ENCODE data around the gene ZBTB7A. TPM values are rescaled to one million over a fixed set of nuclear protein-coding genes. Genes with fewer than 3 reads are reported as not detected.

The ZBTB7A gene
- total RNA-seq, 2 experiments from 2014 or later = 41.9 to 42.4 TPM

GRCh38 chr19:4061683-4062418, 4.8 kb downstream of the ZBTB7A start:
- CTCF ChIA-PET = interaction anchor here (1.2 kb wide), 2 partner anchors 74 to 125 kb away, joined by 3 to 4 read pairs; no protein-coding TSS in a partner anchor
- POLR2A ChIA-PET = interaction anchor here (0.9 kb wide), 1 partner anchor 57 kb away, joined by 3 read pairs; no protein-coding TSS in a partner anchor

GRCh38 chr19:4061178-4061682, 5.5 kb downstream of the ZBTB7A start:
- POLR2A ChIA-PET = no interaction called here
- CTCF ChIA-PET = interaction anchor here (1.2 to 4.2 kb wide), 3 partner anchors 73 to 125 kb away, joined by 3 to 24 read pairs (median 4); no protein-coding TSS in a partner anchor

GRCh38 chr19:4060621-4061177, 6.0 kb downstream of the ZBTB7A start:
- ChIA-PET POLR2A (interaction anchor here (0.6 kb wide), 1 partner anchor 73 kb away, joined by 6 read pairs; no protein-coding TSS in a partner anchor), CTCF (interaction anchor here (1.0 to 4.2 kb wide), 3 partner anchors 73 to 126 kb away, joined by 3 to 24 read pairs (median 3); no protein-coding TSS in a partner anchor)

- CTCF ChIA-PET = interaction anchor here (1.0 to 4.2 kb wide), 4 partner anchors 30 to 144 kb away, joined by 3 to 24 read pairs (median 3); no protein-coding TSS in a partner anchor
- POLR2A ChIA-PET = interaction anchor here (0.6 to 1.0 kb wide), 3 partner anchors 8 to 72 kb away, joined by 3 to 6 read pairs (median 3); no protein-coding TSS in a partner anchor
Observed at GRCh38 chr19:4059891-4060620, 6.6 kb downstream of the ZBTB7A start.

GRCh38 chr19:4059453-4059871, 7.2 kb downstream of the ZBTB7A start:
- ChIA-PET CTCF (interaction anchor here (1.1 to 4.2 kb wide), 3 partner anchors 30 to 145 kb away, joined by 3 to 24 read pairs (median 3); no protein-coding TSS in a partner anchor), POLR2A (interaction anchor here (0.6 to 1.0 kb wide), 2 partner anchors 8 to 24 kb away, joined by 3 read pairs; no protein-coding TSS in a partner anchor)

GRCh38 chr19:4058693-4059452, 7.8 kb downstream of the ZBTB7A start:
- POLR2A ChIA-PET = interaction anchor here (0.6 to 1.3 kb wide), 5 partner anchors 10 to 347 kb away, joined by 3 to 5 read pairs (median 4); partner anchors contain the start of gene EEF2
- CTCF ChIA-PET = interaction anchor here (0.7 to 4.2 kb wide), 7 partner anchors 31 to 517 kb away, joined by 3 to 24 read pairs (median 3); no protein-coding TSS in a partner anchor

- POLR2A ChIA-PET = interaction anchor here (0.6 to 1.3 kb wide), 5 partner anchors 9 to 347 kb away, joined by 3 to 5 read pairs (median 4); partner anchors contain the start of gene EEF2
- CTCF ChIA-PET = interaction anchor here (0.7 to 4.2 kb wide), 6 partner anchors 61 to 518 kb away, joined by 3 to 24 read pairs (median 4); no protein-coding TSS in a partner anchor
Observed at GRCh38 chr19:4057931-4058692, 8.6 kb downstream of the ZBTB7A start.

- ChIA-PET CTCF (no interaction called here), POLR2A (no interaction called here)
Observed at GRCh38 chr19:4055209-4055552, 11.5 kb downstream of the ZBTB7A start.

GRCh38 chr19:4054441-4055208, 12.1 kb downstream of the ZBTB7A start:
- ChIA-PET CTCF (no interaction called here), POLR2A (no interaction called here)

- CTCF ChIA-PET = no interaction called here
- POLR2A ChIA-PET = no interaction called here
Observed at GRCh38 chr19:4053423-4054324, 13.0 kb downstream of the ZBTB7A start.

GRCh38 chr19:4052993-4053422, 13.7 kb downstream of the ZBTB7A start:
- ChIA-PET POLR2A (no interaction called here), CTCF (no interaction called here)

GRCh38 chr19:4052114-4052992, 14.3 kb downstream of the ZBTB7A start:
- ChIA-PET POLR2A (interaction anchor here (0.9 kb wide), 1 partner anchor 8 kb away, joined by 3 read pairs; no protein-coding TSS in a partner anchor), CTCF (no interaction called here)

- POLR2A ChIA-PET = interaction anchor here (0.6 to 0.9 kb wide), 2 partner anchors 8 to 112 kb away, joined by 3 read pairs; no protein-coding TSS in a partner anchor
- CTCF ChIA-PET = interaction anchor here (0.7 kb wide), 1 partner anchor 17 kb away, joined by 4 read pairs; no protein-coding TSS in a partner anchor
Observed at GRCh38 chr19:4051175-4052101, 15.3 kb downstream of the ZBTB7A start.

GRCh38 chr19:4049432-4049831, 17.3 kb downstream of the ZBTB7A start:
- POLR2A ChIA-PET = interaction anchor here (0.8 kb wide), 1 partner anchor 9 kb away, joined by 4 read pairs; no protein-coding TSS in a partner anchor
- CTCF ChIA-PET = interaction anchor here (0.9 kb wide), 1 partner anchor 90 kb away, joined by 3 read pairs; no protein-coding TSS in a partner anchor

All from activated CD8-positive, alpha-beta memory T cell treated with anti-CD3 and anti-CD28 coated beads for 36 hours (primary cell).